ENCODE data around the gene URM1.
A peak's percentile ranks its signal among the peaks of the same experiment; 100 is the strongest.

The URM1 gene

DNA sequence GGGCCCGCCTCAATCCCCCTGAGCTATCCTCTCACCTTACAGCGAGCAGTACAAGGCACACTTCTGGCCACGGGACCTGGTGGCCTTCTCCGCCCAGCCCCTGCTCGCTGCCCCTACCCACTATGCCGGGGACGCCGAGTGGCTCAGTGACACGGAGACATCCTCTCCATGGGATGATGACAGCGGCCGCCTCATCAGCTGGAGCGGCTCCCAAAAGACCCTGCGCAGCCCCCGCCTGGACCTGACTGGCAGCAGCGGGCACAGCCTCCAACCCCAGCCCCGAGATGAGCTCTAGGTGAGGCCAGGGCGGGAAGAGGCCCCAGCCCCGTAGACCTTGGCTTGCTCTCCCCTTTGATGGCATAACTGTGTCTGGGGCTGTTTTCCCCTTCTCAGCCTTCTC, 64.4 kb downstream of the URM1 start:
- no peak for DNase-seq

DNA sequence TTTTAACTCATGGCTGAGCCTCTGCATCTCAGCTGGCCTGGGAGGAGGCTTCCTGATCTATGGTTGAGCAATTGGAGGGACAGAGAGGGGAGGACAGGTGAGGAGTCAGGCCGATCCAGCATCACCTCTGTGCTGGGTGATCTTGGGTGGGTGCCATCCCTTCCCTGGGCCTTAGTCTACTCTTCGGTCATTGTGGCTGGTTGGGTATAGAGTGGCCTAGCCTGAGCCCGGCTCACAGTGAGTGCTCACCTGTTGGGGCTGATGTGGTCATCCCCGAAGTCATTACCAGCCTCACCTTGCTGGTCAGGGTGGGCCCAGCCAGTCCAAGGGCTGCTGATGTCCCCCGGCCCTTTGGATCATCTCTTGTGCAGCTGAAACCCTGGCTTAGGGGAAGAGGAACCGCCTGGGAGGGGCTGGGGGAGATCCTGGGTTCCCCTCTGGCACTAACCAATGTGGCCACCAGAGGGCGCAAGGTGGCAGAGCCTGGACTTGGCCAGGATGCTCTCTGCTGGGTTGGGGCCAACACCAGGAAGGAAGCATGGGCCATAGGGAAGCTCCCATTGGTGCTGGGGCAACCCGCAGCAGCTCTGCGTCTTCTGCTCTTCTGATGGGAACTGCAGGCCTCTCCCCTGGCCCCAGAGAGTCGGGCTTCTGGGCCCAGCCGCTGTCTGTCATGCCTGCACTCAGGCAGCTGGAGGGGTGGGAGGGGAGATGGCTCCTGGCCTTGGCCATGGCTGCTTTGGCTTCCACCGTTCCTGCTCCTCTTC, 67.4 kb downstream of the URM1 start:
- DNase-seq = peak; percentile 93

DNA sequence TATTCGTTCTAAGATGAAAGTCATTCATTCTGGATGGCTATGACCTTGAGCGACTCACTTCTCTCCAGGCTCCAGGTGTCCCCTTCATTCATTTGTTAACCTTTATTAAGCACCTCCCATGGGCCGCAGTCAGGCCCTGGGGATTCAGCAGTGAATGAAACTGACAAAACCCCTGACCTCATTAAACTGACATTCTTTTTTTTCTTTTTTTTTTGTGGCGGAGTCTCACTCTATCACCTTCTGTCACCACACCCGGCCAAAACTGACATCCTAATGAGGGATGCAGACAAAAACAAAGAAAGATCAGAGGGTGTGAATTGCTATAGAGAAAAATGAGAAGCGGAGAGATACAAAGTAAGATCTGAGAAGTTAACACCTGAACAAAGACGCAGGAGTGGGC, 68.1 kb downstream of the URM1 start:
- DNase-seq = no peak
